B cell (primary cell): ENCODE data around the gene CCDC3. TPM values are rescaled to one million over a fixed set of nuclear protein-coding genes. Genes with fewer than 3 reads are reported as not detected.

Source experiments
- ATAC-seq: fragments of 200-7000 bp; cut with Tn5 transposase; one replicate; pipeline ENCODE4 v1.10.0; 2021; ENCODE audit warnings: low read depth, mild to moderate bottlenecking, moderate number of reproducible peaks, moderate library complexity
- CTCF ChIA-PET: fragments of 350-600 bp; sonication (Branson Sonifier 250); formaldehyde crosslinking; loops from one replicate; lab custom pipeline; 2021; ENCODE audit warnings: antibody characterized with exemption, inconsistent platforms; lab: Charles Lee
- POLR2A ChIA-PET: fragments of 350-600 bp; sonication (Branson Sonifier 250); formaldehyde crosslinking; loops from one replicate; lab custom pipeline; 2021; ENCODE audit warnings: antibody characterized with exemption; lab: Charles Lee
- DNase-seq: peaks from one replicate; pipeline ENCODE4 v3.0.0; 2013
- H2AFZ ChIP-seq: 2 replicates; pipeline ENCODE4 v1.6.1; 2012; ENCODE audit warnings: mild to moderate bottlenecking, low read depth, low read length; ENCODE audit not compliant: insufficient read depth, poor library complexity, severe bottlenecking
- H3K27ac ChIP-seq, 2 donors: 1 replicate in 1 of 2; 2 replicates in 1 of 2; pipeline ENCODE4 v1.5.1; 2012 to 2013; ENCODE audit warnings: low read length in 2 of 2, mild to moderate bottlenecking in 2 of 2, moderate library complexity in 1 of 2
- H3K27me3 ChIP-seq, 4 experiments: fragments of 200-600 bp in 1 of 4; sonication (generic) in 1 of 4; replicated peaks in 1 of 4; 1 replicate in 2 of 4; 2 replicates in 2 of 4; pipeline versions ENCODE4 v1.6.1 to v1.7.0; 2013 to 2016; ENCODE audit warnings: low read length in 3 of 4, mild to moderate bottlenecking in 2 of 4, mixed read lengths in 1 of 4, moderate library complexity in 1 of 4; ENCODE audit not compliant: insufficient read depth in 4 of 4, control insufficient read depth in 3 of 4; ENCODE audit errors: control extremely low read depth in 1 of 4
- H3K36me3 ChIP-seq, 2 experiments: replicated peaks in 1 of 2; 1 replicate in 1 of 2; 2 replicates in 1 of 2; pipeline versions ENCODE4 v1.6.1 to v1.7.1; 2013; ENCODE audit warnings: low read length in 1 of 2; ENCODE audit not compliant: insufficient read depth in 2 of 2, control insufficient read depth in 1 of 2; ENCODE audit errors: control extremely low read depth in 1 of 2, extremely low read depth in 1 of 2
- H3K4me1 ChIP-seq, 2 donors: fragments of 200-600 bp in 1 of 2; sonication (generic) in 1 of 2; 1 replicate in 1 of 2; 2 replicates in 1 of 2; pipeline versions ENCODE4 v1.5.1 to v1.6.1; 2013 to 2017; ENCODE audit warnings: low read length in 2 of 2; ENCODE audit not compliant: control insufficient read depth in 2 of 2, insufficient read depth in 2 of 2
- H3K4me2 ChIP-seq: replicated peaks from 2 replicates; pipeline ENCODE3; 2012; ENCODE audit warnings: mild to moderate bottlenecking, low read depth, low read length; ENCODE audit not compliant: poor library complexity, severe bottlenecking
- H3K4me3 ChIP-seq, 5 experiments: fragments of 200-600 bp in 1 of 5; sonication (generic) in 1 of 5; 1 replicate in 3 of 5; 2 replicates in 2 of 5; pipeline versions ENCODE4 v1.5.1 to v1.7.0; 2011 to 2016; ENCODE audit warnings: low read length in 4 of 5, mild to moderate bottlenecking in 4 of 5, low read depth in 2 of 5, control low read depth in 1 of 5, moderate library complexity in 1 of 5; ENCODE audit not compliant: insufficient read depth in 1 of 5; ENCODE audit errors: control extremely low read depth in 1 of 5, extremely low read depth in 1 of 5
- H3K79me2 ChIP-seq: fragments of 200-600 bp; sonication (generic); one replicate; pipeline ENCODE4 v1.6.0; 2016; ENCODE audit warnings: low read length; ENCODE audit not compliant: control insufficient read depth, insufficient read depth
- H3K9ac ChIP-seq: fragments of 200-600 bp; sonication (generic); 2 replicates; pipeline ENCODE4 v1.6.1; 2017; ENCODE audit warnings: mild to moderate bottlenecking, low read length, moderate library complexity
- H3K9me3 ChIP-seq, 3 donors: one replicate each; pipeline versions ENCODE4 v1.6.1 to v1.7.1; 2013; ENCODE audit warnings: low read length in 2 of 3; ENCODE audit not compliant: control insufficient read depth in 2 of 3, insufficient read depth in 1 of 3; ENCODE audit errors: control extremely low read depth in 1 of 3
- H4K20me1 ChIP-seq: 2 replicates; pipeline ENCODE4 v1.6.0; 2012; ENCODE audit warnings: mild to moderate bottlenecking, low read length; ENCODE audit not compliant: insufficient read depth, control insufficient read depth, poor library complexity, severe bottlenecking
- H3K27ac Mint-ChIP-seq: one replicate; pipeline ENCODE4 v1.8.0; 2021; ENCODE audit warnings: mixed read lengths
- H3K27me3 Mint-ChIP-seq: one replicate; pipeline ENCODE4 v1.8.0; 2021; ENCODE audit warnings: mixed read lengths
- H3K4me1 Mint-ChIP-seq: one replicate; pipeline ENCODE4 v1.8.0; 2021; ENCODE audit warnings: mixed read lengths
- H3K4me3 Mint-ChIP-seq: one replicate; pipeline ENCODE4 v1.8.0; 2021; ENCODE audit warnings: mixed read lengths
- H3K9me3 Mint-ChIP-seq: one replicate; pipeline ENCODE4 v1.8.0; 2022; ENCODE audit warnings: mixed read lengths; ENCODE audit not compliant: insufficient read depth
- EZH2 ChIP-seq: IDR thresholded peaks from 2 replicates; pipeline ENCODE4 v1.6.1; 2012; ENCODE audit warnings: borderline replicate concordance, low read depth, mild to moderate bottlenecking, moderate library complexity, low read length; ENCODE audit not compliant: insufficient read depth, poor library complexity, severe bottlenecking
- WGBS: methylation state at CpG from one replicate; pipeline ENCODE4 v1.1.5; 2013; ENCODE audit warnings: missing lambda C conversion rate; ENCODE audit not compliant: insufficient coverage; 5-methylcytosine and 5-hydroxymethylcytosine counted together
- intact Hi-C: fragments of 100-400 bp; cut with micrococcal nuclease; formaldehyde crosslinking; loops from one replicate; pipeline ENCODE4 v1.10.0; 2022
- polyA plus RNA-seq: library from polyadenylated mRNA; depleted of rRNA; stranded (reverse); fragments of >200 nt; gene quantifications from 2 replicates; pipeline ENCODE4 v1.2.3, GENCODE V29; 2012
- total RNA-seq, 2 donors: library from RNA; stranded (reverse); fragments of 120-200 nt in 1 of 2; gene quantifications; 1 replicate in 1 of 2; 2 replicates in 1 of 2; pipeline versions ENCODE4 v1.2.3 to v1.2.4, GENCODE V29; 2013 to 2022
- TF ChIP-seq, protein P1 (sequence below): fragments of 200-600 bp; IDR thresholded peaks from one replicate; pipeline ENCODE4 v1.8.0; 2022; ENCODE audit warnings: antibody characterized with exemption, mild to moderate bottlenecking

The CCDC3 gene
- total and polyA plus RNA-seq, 2 donors (not counting 1 experiment from before 2014, with no cell fraction given): 0.12 TPM; not detected in 1

- H3K36me3 ChIP-seq: no peaks in the 10 kb centered on the region
- TF ChIP-seq, protein P1, sequence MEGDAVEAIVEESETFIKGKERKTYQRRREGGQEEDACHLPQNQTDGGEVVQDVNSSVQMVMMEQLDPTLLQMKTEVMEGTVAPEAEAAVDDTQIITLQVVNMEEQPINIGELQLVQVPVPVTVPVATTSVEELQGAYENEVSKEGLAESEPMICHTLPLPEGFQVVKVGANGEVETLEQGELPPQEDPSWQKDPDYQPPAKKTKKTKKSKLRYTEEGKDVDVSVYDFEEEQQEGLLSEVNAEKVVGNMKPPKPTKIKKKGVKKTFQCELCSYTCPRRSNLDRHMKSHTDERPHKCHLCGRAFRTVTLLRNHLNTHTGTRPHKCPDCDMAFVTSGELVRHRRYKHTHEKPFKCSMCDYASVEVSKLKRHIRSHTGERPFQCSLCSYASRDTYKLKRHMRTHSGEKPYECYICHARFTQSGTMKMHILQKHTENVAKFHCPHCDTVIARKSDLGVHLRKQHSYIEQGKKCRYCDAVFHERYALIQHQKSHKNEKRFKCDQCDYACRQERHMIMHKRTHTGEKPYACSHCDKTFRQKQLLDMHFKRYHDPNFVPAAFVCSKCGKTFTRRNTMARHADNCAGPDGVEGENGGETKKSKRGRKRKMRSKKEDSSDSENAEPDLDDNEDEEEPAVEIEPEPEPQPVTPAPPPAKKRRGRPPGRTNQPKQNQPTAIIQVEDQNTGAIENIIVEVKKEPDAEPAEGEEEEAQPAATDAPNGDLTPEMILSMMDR: no peak
- TF ChIP-seq EZH2: no peak
- H4K20me1 ChIP-seq: no peaks in the 10 kb centered on the region
- H3K4me2 ChIP-seq: no peak overlapping the region
- peak overlapping the region; percentile 10 for H2AFZ ChIP-seq
- H3K27ac ChIP-seq: no peak overlapping the region
- intact Hi-C loops: no loop called here
- Mint-ChIP-seq H3K9me3 (peaks cover 5% of the 10 kb centered on the region), H3K27me3 (peaks cover 29% of the 10 kb centered on the region), H3K4me1 (no peaks in the 10 kb centered on the region), H3K4me3 (no peak overlapping the region), H3K27ac (no peak overlapping the region)
- ATAC-seq (no peak), DNase-seq (no peak)
- no peak overlapping the region for H3K9ac ChIP-seq
- no peaks in the 10 kb centered on the region for H3K79me2 ChIP-seq
- no peaks in the 10 kb centered on the region for H3K9me3 ChIP-seq
- CTCF ChIA-PET: no interaction called here
- WGBS: 10% methylated on average over 4 of the region's 7 CpGs
- peaks cover 0 to 6% (median 0%) of the 10 kb centered on the region in 4 experiments for H3K27me3 ChIP-seq
- POLR2A ChIA-PET: no interaction called here
- no peaks in the 10 kb centered on the region for H3K4me1 ChIP-seq
- no peak overlapping the region for H3K4me3 ChIP-seq
These were observed 21.3 kb downstream of the CCDC3 start for GRCh38 chr10:12980102-12980661.

GRCh38 chr10:12978891-12979290 lies 22.6 kb downstream of the CCDC3 start:
- no peaks in the 10 kb centered on the region for H3K9me3 Mint-ChIP-seq
- Histone ChIP-seq H2AFZ (no peak overlapping the region), H3K27ac (no peak overlapping the region), H3K9ac (no peak overlapping the region), H4K20me1 (no peaks in the 10 kb centered on the region), H3K79me2 (no peaks in the 10 kb centered on the region), H3K4me3 (no peak overlapping the region), H3K9me3 (no peaks in the 10 kb centered on the region), H3K4me2 (no peak overlapping the region), H3K4me1 (no peaks in the 10 kb centered on the region), H3K27me3 (peaks cover 0 to 6% (median 0%) of the 10 kb centered on the region in 4 experiments), H3K36me3 (no peaks in the 10 kb centered on the region)
- H3K27ac Mint-ChIP-seq: no peak overlapping the region
- WGBS: 98% methylated on average over 4 of the region's 4 CpGs
- intact Hi-C loops: no loop called here
- ATAC-seq (no peak), DNase-seq (no peak)
- H3K27me3 Mint-ChIP-seq: peaks cover 29% of the 10 kb centered on the region
- ChIA-PET POLR2A (no interaction called here), CTCF (no interaction called here)
- H3K4me1 Mint-ChIP-seq: no peaks in the 10 kb centered on the region
- no peak overlapping the region for H3K4me3 Mint-ChIP-seq
- TF ChIP-seq, protein P1: no peak
- TF ChIP-seq EZH2: no peak
